ENCODE results near the gene PRODH2. TPM values are rescaled to one million over a fixed set of nuclear protein-coding genes. Genes with fewer than 3 reads are reported as not detected.
"Not testable (repeated sequence)": the region's sequence is repeated elsewhere in the genome, so short reads cannot be mapped to it uniquely, and the experiment has no call there.

Gene PRODH2
- total RNA-seq, 6 experiments from 2014 or later: not detected

DNA sequence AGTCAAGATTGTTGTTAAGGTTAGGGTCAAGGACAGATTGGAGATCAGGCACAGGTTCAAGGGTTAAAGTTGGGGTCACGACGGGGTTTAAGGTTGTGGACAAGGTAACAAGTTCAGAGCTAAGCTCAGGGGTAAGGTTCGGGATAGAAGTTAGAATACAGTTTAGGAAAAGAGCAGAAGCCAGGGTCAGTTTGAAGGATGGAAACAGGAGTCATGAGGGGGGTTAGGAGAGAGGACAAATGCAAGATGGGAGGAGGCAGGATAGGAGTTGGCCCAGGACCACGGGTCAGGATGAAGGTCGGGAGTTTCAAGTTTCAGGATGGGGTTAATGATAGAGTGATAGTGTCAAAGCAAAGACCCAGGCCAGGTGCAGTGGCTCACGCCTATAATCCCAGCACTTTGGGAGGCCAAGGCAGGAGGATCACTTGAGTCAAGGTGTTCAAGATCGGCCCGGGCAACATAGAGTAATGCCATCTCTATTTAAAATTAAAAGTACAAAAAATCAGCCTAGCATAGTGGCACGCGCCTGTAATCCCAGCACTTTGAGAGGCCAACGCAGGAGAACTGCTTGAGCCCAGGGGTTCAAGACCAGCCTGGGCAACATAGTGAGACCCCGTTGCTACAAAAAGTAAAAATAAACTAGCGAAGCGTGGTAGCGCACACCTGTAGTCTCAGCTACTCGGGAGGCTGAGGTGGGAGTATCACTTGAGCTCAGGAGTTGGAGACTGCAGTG is 32.0 kb upstream of the PRODH2 start:
- Mint-ChIP-seq H3K27ac (no peak overlapping the region), H3K9me3 (peaks cover 9% of the 10 kb centered on the region), H3K36me3 (ENCODE audit: low read depth) (no peaks in the 10 kb centered on the region), H3K4me1 (ENCODE audit: low read depth) (peaks cover 5% of the 10 kb centered on the region; the same call in 1 of the 2 replicates), H3K27me3 (ENCODE audit: insufficient read depth) (peaks cover 48% of the 10 kb centered on the region), H3K4me3 (peak overlapping the region; percentile 14; the same call in 1 of the 2 replicates)
- TF ChIP-seq, protein P1, sequence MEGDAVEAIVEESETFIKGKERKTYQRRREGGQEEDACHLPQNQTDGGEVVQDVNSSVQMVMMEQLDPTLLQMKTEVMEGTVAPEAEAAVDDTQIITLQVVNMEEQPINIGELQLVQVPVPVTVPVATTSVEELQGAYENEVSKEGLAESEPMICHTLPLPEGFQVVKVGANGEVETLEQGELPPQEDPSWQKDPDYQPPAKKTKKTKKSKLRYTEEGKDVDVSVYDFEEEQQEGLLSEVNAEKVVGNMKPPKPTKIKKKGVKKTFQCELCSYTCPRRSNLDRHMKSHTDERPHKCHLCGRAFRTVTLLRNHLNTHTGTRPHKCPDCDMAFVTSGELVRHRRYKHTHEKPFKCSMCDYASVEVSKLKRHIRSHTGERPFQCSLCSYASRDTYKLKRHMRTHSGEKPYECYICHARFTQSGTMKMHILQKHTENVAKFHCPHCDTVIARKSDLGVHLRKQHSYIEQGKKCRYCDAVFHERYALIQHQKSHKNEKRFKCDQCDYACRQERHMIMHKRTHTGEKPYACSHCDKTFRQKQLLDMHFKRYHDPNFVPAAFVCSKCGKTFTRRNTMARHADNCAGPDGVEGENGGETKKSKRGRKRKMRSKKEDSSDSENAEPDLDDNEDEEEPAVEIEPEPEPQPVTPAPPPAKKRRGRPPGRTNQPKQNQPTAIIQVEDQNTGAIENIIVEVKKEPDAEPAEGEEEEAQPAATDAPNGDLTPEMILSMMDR (IDR thresholded peaks at IDR 0.05): no peak
- no peak for DNase-seq

DNA sequence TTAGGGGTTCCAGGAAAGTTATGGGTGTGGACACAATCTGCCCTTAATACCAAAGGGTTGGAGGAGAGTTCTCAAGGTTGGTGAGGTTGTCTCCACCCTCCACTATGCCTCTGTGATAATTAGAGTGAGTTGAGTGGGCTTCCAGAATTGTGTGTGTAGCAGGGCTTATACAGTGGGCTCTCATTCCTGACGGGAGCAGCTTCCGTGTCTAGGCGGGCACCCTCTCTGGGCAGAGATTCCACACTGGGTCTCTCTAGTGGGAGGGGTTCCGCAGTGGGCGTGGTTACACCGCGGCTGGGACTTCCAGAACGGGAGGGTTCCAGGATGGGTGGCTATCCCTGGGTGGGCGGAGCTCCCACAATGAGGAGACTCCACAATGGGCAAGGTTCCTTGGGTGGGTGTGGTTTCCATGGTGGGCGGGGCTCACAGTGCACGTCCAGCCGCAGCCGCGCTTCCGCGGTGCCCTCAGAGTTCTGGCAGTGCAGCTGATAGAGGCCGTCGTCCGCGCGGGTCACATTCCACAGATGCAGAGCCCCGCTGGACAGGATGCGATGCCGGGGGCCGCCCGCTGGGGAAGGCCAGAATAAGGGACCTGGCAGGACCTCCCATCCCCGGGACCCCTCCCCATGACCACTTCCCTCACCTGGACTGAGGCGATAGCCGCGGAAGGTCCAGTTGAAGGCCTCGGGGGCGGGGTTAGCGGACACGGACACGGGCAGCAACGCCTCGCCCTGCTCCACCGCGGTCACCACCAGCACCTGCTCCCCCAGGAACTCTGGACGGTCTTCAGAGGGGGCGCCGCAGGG is 31.2 kb upstream of the PRODH2 start:
- no peak for DNase-seq
- H3K36me3 Mint-ChIP-seq (ENCODE audit: low read depth): no peaks in the 10 kb centered on the region
- TF ChIP-seq, protein P1 (IDR thresholded peaks at IDR 0.05): no peak
- H3K9me3 Mint-ChIP-seq: peaks cover 12% of the 10 kb centered on the region
- H3K4me3 Mint-ChIP-seq: no peak overlapping the region
- peaks cover 5% of the 10 kb centered on the region; the same call in 1 of the 2 replicates for H3K4me1 Mint-ChIP-seq (ENCODE audit: low read depth)
- peaks cover 45% of the 10 kb centered on the region for H3K27me3 Mint-ChIP-seq (ENCODE audit: insufficient read depth)
- H3K27ac Mint-ChIP-seq: no peak overlapping the region

DNA sequence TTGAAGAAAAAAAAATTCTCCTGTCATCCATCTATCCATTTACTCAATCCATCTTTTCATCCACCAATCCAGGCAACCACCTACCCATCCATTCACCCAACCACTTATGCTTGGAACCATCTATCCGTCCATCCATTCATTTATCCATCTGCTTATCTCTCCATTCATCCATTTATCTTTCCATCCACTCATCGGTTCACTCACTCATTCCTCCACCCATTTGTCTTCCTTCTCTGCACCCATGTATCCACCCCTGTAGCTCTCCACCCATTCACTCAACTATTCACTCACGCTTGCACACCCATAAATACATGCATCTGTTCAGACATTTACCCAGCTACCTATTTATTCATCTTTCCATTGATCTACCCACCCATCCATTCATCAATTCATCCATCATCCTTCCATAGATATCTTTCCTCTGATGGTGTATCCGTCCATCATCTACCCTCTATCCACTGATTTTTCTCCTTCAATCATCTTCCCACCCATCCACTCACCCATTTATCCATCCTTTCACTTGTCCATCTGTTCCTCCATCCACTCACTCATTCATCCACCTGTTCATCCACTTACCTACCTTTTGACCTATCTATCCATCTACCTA is 30.1 kb upstream of the PRODH2 start:
- peaks cover 40% of the 10 kb centered on the region for H3K27me3 Mint-ChIP-seq (ENCODE audit: insufficient read depth)
- H3K4me1 Mint-ChIP-seq (ENCODE audit: low read depth): peaks cover 5% of the 10 kb centered on the region; the same call in 1 of the 2 replicates
- H3K9me3 Mint-ChIP-seq: peaks cover 13% of the 10 kb centered on the region
- TF ChIP-seq, protein P1 (IDR thresholded peaks at IDR 0.05): no peak
- H3K4me3 Mint-ChIP-seq: no peak overlapping the region
- no peak for DNase-seq
- no peaks in the 10 kb centered on the region for H3K36me3 Mint-ChIP-seq (ENCODE audit: low read depth)
- H3K27ac Mint-ChIP-seq: no peak overlapping the region

DNA sequence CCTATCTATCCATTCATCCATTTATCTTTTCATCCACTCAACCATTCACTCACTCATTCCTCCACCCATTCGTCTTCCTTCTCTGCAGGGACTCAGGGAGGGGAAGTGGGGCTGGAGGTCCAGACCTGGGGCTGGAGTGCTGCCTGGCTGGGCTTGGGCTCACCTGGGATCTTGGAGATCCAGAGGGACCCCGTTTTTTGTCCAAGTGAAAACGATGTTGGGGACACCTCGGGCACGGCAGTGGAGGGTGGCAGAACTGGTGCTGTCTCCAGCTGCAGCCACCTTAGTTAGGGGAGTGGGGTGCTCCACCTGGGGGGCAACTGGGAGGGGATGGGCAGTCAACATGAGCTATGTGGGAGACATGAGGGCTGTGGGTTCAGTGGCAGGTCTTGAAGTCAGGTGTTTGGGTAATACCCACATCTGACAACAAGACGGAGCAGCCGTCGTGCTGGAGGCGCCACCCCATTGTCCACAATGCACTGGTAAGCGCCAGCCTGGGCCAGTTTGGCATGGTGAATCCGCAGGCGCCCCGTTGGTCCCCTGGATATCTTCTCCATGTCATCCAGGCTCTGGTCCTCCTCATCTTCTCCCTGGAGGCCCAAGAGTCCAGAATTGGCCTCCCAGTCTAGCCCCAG is 29.4 kb upstream of the PRODH2 start:
- H3K27me3 Mint-ChIP-seq (ENCODE audit: insufficient read depth): peaks cover 36% of the 10 kb centered on the region
- TF ChIP-seq, protein P1 (IDR thresholded peaks at IDR 0.05): no peak
- no peaks in the 10 kb centered on the region for H3K36me3 Mint-ChIP-seq (ENCODE audit: low read depth)
- H3K4me3 Mint-ChIP-seq: no peak overlapping the region
- H3K9me3 Mint-ChIP-seq: peaks cover 13% of the 10 kb centered on the region
- H3K4me1 Mint-ChIP-seq (ENCODE audit: low read depth): peaks cover 5% of the 10 kb centered on the region; the same call in 1 of the 2 replicates
- DNase-seq: no peak
- H3K27ac Mint-ChIP-seq: no peak overlapping the region

DNA sequence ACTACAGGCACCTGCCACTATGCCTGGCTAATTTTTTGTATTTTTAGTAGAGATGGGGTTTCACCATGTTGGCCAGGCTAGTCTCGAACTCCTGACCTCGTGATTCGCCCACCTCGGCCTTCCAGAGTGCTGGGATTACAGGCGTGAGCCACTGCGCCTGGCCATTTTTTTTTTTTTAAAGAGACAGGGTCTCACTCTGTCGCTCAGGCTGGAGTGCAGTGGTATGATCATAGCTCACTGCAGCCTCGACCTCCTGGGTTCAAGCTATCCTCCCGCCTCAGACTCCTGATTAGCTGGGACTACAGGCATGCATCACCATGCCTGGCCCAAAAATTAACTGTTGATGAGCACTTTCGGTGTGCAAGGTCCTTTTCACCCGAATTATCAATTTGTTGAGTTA is 23.5 kb upstream of the PRODH2 start:
- H3K9me3 Mint-ChIP-seq; H3K4me1 Mint-ChIP-seq (ENCODE audit: low read depth); H3K4me3 Mint-ChIP-seq; H3K36me3 Mint-ChIP-seq (ENCODE audit: low read depth); DNase-seq; H3K27ac Mint-ChIP-seq: not testable (repeated sequence)
- peaks cover 17% of the 10 kb centered on the region for H3K27me3 Mint-ChIP-seq (ENCODE audit: insufficient read depth)
